CD4-positive, alpha-beta T cell treated with Interleukin-21 for 1 hour (primary cell): ENCODE measurements around the gene SHANK2.

ENCODE experiments used
- DNase-seq: peaks from one replicate; pipeline ENCODE4 v3.0.0-alpha.2; 2020

The SHANK2 gene

DNA sequence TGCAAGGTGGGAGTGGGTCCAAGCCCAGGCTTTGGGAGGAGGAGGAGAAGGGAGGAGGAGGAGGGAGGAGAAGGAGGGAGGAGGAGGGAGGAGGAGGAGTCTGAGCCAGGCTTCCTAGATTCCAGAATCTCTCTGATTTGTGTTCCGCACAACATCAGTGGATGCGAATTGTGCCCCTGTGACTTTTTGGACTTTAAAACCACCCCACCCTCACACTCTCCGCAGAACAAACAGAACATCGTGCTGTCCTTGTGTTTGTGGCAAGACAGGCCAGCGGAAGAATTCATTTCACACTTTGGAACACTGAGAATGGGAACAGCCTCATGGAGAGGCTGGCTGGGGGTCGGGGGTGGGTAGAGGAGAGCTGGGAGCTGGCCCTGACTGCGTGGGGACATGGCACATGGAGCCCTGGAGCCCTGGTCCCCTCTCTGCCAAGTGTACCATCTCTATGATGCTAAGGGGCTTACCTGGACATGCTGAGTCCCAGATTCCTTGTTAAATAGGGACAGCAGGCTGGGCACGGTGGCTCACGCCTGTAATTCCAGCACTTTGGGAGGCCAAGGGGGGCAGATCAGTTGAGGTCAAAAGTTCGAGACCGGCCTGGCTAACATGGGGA lies 16.4 kb upstream of the SHANK2 start:
- no peak for DNase-seq

GRCh38 chr11:71267807-71268421 lies 15.5 kb upstream of the SHANK2 start:
- DNase-seq = no peak

DNA sequence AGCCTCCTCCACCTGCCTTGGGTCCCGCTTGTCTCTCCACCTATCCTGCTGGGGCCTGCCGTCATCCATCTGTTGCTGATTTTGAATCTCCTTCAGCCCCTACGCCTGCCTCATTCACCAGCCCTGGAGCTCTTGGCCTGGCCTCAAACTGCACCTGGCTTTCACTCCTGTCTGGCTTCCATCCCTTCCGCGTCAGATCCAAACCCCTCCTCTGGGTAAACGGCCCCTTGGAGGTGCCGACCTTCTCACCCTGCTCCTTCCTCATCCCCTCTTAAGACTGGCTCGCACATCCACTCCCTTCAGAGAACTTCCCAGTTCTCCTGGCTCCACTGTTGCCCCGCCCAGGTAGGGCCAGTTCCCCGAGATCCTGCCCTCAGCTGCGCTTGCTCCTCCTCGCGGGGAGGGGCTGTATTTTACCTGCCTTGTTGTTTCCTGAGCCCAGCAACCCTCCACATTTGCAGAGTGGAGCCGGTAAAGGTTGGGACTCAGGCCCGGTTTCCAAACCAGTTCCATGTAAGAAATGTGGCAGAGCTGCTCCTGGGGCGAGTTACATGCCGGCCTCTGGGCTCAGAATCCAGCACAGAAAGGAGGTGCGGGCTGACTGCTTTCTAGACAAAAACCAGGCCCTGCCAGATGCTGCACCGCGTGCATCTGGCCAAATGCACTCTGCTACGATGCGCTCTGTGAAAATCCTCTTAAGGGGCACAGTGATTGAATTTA lies 13.9 kb upstream of the SHANK2 start:
- no peak for DNase-seq

DNA sequence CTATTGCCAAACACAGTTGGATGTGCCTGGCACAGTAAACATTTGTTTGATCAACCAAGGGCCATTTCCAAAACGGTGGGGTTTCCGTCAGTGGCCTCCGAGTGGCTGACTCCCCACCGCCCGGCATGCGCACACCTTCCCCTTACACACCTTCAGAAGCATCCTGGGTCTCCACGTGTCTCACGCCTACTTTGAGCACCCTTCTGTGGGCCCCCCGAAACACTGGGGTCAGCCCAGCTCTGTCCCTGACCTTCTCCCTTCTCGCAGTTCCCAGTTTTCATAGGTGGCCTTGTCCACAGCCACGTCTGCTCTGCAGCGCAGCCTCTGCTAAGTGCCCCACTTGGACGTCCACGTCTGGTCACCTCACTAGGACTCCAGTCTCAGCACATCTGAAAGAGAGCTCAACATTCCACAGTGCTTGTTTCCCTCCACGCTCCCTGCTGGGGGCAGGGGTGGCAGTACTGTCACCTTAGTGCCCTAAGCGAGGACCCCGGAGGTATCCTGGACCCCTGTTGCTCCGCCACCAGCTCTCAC lies 13.2 kb upstream of the SHANK2 start:
- no peak for DNase-seq

DNA sequence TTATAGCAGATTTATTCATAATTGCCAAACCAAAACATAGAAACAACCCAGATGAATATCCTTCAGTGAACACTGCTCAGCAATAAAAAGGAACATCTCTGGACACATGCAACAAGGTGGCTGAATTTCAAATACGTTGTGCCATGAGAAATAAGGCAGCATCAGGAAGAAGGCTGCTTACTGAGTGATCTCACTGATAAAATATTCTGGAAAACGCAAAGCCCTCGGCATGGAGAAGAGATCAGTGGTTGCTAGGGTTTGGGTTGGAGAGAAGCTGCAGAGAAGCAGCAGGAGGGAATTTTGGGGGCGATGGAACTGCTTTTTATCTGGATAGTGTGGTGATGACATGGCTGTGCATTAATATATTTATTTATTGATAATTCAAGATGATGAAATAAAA lies 11.0 kb upstream of the SHANK2 start:
- no peak for DNase-seq

GRCh38 chr11:71255800-71256479 lies 3.6 kb upstream of the SHANK2 start:
- no peak for DNase-seq

DNA sequence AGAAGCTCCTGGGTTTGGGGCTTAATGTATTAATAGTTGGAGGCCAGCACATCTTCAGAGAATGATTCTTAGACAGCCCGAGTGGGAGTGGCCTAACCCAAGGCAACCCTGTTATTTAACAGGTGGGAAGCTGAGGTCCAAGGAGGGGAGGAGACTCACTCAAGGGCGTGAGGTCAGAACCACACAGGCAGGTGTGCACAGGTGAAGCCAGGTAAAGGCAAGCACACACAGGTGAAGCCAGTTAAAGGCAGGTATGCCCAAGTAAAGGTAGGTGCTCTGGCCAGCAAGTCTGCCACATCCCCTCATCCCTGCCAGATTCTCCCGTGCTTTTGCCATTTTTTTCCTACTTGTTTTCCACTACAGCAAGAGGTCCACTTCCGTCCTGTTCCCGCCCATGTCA lies 2.9 kb upstream of the SHANK2 start:
- no peak for DNase-seq

GRCh38 chr11:71253794-71254193 lies 1.4 kb upstream of the SHANK2 start:
- no peak for DNase-seq

- DNase-seq = no peak
These were observed 673 bp upstream of the SHANK2 start for GRCh38 chr11:71252770-71253730.

DNA sequence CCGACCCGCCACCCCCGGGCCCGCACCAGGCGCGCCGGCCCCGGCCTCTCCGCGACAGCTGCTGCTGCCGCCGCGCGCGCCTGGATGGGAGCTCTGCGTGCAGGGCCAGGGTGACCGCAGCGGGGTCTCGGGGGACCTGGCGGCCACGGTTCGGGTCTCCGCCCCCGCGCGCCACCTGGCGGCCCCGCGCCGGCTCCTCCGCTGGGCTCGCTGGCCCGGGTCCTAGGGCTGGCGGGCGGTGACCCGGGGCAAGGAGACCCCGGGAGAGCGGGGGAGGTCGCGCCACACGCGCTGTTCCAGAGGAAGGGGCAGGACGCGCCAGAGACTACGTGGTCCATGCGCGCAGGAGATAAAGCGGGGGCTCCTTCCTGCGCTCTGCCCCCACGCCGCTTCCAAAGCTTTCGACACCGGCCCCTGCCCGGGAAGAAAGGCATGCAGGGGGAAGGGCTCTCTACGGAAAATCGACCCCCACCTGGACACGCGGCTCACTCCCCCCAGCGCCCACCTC lies 562 bp downstream of the SHANK2 start:
- DNase-seq = no peak

GRCh38 chr11:71251151-71251721 lies 1.1 kb downstream of the SHANK2 start:
- DNase-seq = no peak

DNA sequence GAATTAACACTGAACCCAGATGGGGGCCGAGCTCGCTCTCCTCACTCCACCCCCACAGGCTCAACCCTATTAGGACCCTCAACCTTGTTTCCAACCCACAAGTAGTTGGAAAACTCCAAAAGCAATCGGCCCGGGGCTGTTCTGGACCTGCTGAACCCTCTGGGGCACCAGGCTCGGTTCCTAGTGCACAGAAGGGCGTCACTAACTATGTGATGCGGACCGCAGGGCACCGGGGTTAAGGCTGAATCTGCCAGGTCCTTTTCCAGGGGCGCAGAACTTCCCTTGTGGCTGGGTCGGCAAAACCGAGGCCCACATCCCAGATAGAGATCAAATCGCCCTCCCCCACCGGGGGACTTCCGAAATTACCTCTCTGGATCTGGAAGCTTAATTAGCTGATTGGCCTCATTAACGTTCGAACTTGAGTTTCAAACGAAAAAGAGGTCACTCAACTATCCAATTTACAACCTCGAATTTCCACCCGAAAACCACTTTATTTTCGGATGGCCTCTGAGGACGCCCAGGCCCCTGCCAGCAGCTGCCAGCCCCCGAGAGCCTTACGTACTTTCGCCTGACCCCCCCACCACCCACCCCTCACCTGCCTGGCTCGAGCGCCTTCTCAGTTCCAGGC lies 1.7 kb downstream of the SHANK2 start:
- no peak for DNase-seq

GRCh38 chr11:71249301-71249700 lies 3.1 kb downstream of the SHANK2 start:
- no peak for DNase-seq

GRCh38 chr11:71248656-71249055 lies 3.7 kb downstream of the SHANK2 start:
- no peak for DNase-seq

DNA sequence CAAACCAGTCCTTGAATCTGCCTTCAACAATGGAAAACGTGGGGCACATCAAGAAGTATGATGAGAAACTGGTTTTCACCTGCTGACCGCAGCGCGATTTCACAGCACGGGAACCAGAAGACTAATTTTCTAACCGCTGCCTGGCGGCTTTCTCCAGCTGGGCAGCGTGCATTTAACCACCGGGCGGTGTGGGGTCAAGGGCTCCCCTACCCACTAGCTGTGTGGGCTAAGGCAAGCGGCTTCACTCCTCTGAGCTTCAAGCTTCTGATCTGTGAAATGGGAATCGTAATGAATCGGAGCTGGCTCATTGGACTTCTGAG lies 4.2 kb downstream of the SHANK2 start:
- no peak for DNase-seq

- DNase-seq = no peak
These were observed 4.7 kb downstream of the SHANK2 start for GRCh38 chr11:71247551-71248250.

DNA sequence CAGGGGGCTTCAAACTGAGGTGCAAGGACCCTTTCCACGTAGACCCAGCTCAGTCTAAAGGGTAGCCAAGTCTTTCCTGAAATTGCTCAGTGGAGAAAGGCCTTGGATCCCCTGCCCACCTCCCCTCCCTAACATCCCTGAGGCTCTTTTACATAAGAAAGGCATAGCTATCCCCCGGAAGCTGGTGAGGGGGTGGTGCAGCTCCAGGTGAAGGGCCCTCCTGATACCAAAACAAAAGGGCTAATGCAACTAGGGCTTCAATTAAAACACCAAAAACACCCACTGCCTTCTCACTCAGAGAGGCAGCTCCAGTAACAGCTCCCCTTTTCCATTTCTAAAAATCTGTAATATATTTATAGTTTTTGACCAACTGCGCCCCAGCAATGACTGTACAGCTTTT lies 5.8 kb downstream of the SHANK2 start:
- DNase-seq = no peak

DNA sequence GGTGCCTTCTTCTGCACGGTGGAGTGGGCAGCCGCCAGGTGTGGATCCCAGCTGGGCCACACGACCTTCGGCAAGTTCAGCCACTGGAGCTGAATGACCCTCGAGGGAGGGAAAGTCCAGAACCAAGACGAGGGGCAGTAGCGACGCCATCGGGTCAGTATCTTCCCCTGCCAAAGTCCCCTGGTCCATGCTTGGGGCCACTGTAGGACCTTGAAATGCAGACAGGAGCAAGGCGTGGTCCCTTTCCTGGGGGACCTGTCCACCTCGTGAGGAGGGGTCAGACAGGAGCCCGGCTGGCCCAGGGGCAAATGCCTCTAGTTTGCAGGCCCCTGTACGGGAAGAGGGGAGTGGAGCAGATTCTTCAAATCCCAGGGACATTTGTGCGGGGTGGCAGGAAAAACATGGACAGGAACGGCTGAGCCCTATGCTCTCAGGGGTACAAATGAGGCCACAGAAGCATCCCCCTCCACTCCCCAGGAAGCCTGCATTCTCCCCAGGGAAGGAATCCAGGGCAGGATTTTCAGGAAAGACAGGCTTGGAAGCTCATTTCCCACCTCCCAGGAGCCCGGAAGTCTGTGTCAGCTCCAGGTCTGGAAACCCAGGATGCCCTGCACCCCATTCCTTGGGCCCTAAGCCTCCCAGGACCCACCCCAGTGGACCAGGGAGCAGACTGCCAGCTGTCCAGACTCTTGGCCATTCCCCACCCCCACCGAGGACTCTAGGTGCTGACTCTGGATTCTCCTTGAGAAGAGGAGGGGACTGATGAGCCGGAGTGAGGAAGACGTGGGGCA lies 6.6 kb downstream of the SHANK2 start:
- no peak for DNase-seq

GRCh38 chr11:71244116-71244810 lies 8.1 kb downstream of the SHANK2 start:
- no peak for DNase-seq
